GM12891 (cell line): ENCODE data around the gene GMCL2.

Source experiments
- POLR2A ChIP-seq: IDR thresholded peaks from 2 replicates; pipeline ENCODE4 v1.6.1; 2011; ENCODE audit warnings: low read depth, low read length, control low read depth
- POLR2AphosphoS5 ChIP-seq: IDR thresholded peaks from 2 replicates; pipeline ENCODE4 v1.6.1; 2011; ENCODE audit warnings: low read depth, low read length, control low read depth
- POU2F2 ChIP-seq: IDR thresholded peaks from 2 replicates; pipeline ENCODE4 v1.6.1; 2011; ENCODE audit warnings: low read depth, mild to moderate bottlenecking, control low read depth, low read length, moderate library complexity
- SPI1 ChIP-seq: IDR thresholded peaks from 2 replicates; pipeline ENCODE4 v1.6.1; 2011; ENCODE audit warnings: low read depth, low read length, control low read depth
- TAF1 ChIP-seq: IDR thresholded peaks from 2 replicates; pipeline ENCODE4 v1.6.1; 2011; ENCODE audit warnings: low read depth, low read length, control low read depth

DNA sequence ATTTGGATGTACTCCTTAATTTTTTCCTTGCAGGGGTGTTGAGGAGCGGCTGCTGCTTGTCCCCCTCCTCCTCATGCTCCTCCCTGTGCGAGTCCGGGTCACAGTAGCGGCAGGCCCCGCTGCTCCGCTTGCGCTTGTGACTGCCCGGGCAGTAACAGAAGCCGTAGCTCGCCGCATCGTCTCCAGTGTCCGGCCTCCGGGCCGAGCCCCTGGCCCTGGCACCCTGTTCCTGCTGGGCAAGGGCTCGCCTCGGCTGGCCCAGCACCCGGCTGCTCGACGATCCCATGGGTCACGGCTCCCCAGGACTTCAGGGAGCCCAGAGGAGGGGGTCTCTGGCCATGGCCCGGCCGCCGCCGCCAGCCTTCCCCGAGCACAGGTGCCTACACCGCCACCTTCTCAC is at the start of gene GMCL2:
- no peak for TF ChIP-seq POLR2A
- TF ChIP-seq TAF1: no peak
- no peak for TF ChIP-seq POLR2AphosphoS5
- no peak for TF ChIP-seq SPI1
- TF ChIP-seq POU2F2: no peak
